Measurements from ENCODE around the gene SIGLEC11. TPM values are rescaled to one million over a fixed set of nuclear protein-coding genes. Genes with fewer than 3 reads are reported as not detected.
"Not testable (repeated sequence)": the region's sequence is repeated elsewhere in the genome, so short reads cannot be mapped to it uniquely, and the experiment has no call there.

The SIGLEC11 gene
- polyA plus RNA-seq, 4 donors = 4.1 to 7.7 (median 5.5) TPM

GRCh38 chr19:49951806-49952478 is 9.0 kb downstream of the SIGLEC11 start:
- no peak for DNase-seq (ENCODE audit: low read depth in 4 of 4, low spot score in 2 of 4)

- no peak for DNase-seq (ENCODE audit: low read depth in 4 of 4, low spot score in 2 of 4)
Observed at GRCh38 chr19:49950956-49951526, 9.9 kb downstream of the SIGLEC11 start.

- no peak for DNase-seq (ENCODE audit: low read depth in 4 of 4, low spot score in 2 of 4)
Observed at GRCh38 chr19:49950590-49950948, 10.4 kb downstream of the SIGLEC11 start.

GRCh38 chr19:49949742-49950589 is 11.0 kb downstream of the SIGLEC11 start:
- no peak for DNase-seq (ENCODE audit: low read depth in 4 of 4, low spot score in 2 of 4)

GRCh38 chr19:49946415-49946814 is 14.6 kb downstream of the SIGLEC11 start:
- no peak for DNase-seq (ENCODE audit: low read depth in 4 of 4, low spot score in 2 of 4)

GRCh38 chr19:49944567-49944966 is 16.4 kb downstream of the SIGLEC11 start:
- DNase-seq (ENCODE audit: low read depth in 4 of 4, low spot score in 2 of 4) = not testable (repeated sequence)

- DNase-seq (ENCODE audit: low read depth in 4 of 4, low spot score in 2 of 4) = no peak
Observed at GRCh38 chr19:49940482-49940791, 20.5 kb downstream of the SIGLEC11 start.

- no peak for DNase-seq (ENCODE audit: low read depth in 4 of 4, low spot score in 2 of 4)
Observed at GRCh38 chr19:49939721-49940481, 21.1 kb downstream of the SIGLEC11 start.

- DNase-seq (ENCODE audit: low read depth in 4 of 4, low spot score in 2 of 4) = no peak
Observed at GRCh38 chr19:49938662-49939061, 22.3 kb downstream of the SIGLEC11 start.

GRCh38 chr19:49937750-49938381 is 23.1 kb downstream of the SIGLEC11 start:
- DNase-seq (ENCODE audit: low read depth in 4 of 4, low spot score in 2 of 4) = peak in 1 of 4 donors; percentile 67

- DNase-seq (ENCODE audit: low read depth in 4 of 4, low spot score in 2 of 4) = no peak
Observed at GRCh38 chr19:49936549-49936948, 24.4 kb downstream of the SIGLEC11 start.

GRCh38 chr19:49933643-49934042 is 27.3 kb downstream of the SIGLEC11 start:
- DNase-seq (ENCODE audit: low read depth in 4 of 4, low spot score in 2 of 4) = no peak

GRCh38 chr19:49932731-49933131 is 28.2 kb downstream of the SIGLEC11 start:
- DNase-seq (ENCODE audit: low read depth in 4 of 4, low spot score in 2 of 4) = no peak

- DNase-seq (ENCODE audit: low read depth in 4 of 4, low spot score in 2 of 4) = no peak
Observed at GRCh38 chr19:49932041-49932451, 28.9 kb downstream of the SIGLEC11 start.

- no peak for DNase-seq (ENCODE audit: low read depth in 4 of 4, low spot score in 2 of 4)
Observed at GRCh38 chr19:49931293-49932040, 29.5 kb downstream of the SIGLEC11 start.

GRCh38 chr19:49930483-49931011 is 30.4 kb downstream of the SIGLEC11 start:
- no peak for DNase-seq (ENCODE audit: low read depth in 4 of 4, low spot score in 2 of 4)

GRCh38 chr19:49929611-49930482 is 31.1 kb downstream of the SIGLEC11 start:
- DNase-seq (ENCODE audit: low read depth in 4 of 4, low spot score in 2 of 4) = peak; percentile 86 to 92 (median 88)

GRCh38 chr19:49929121-49929610 is 31.8 kb downstream of the SIGLEC11 start, which contains the start of the genes ATF5 and NUP62:
ATF5 (plus strand) TSS chr19:49929205; CDS start chr19:49930851, 1,646 bp downstream.
NUP62 (minus strand) TSS chr19:49929504; CDS start chr19:49909807, 19,697 bp downstream.
- DNase-seq (ENCODE audit: low read depth in 4 of 4, low spot score in 2 of 4) = peak; percentile 83 to 90 (median 89)
